ENCODE results near the gene PPP1R12A.

Gene PPP1R12A

GRCh38 chr12:79935624-79936345, 888 bp upstream of the PPP1R12A start:
- DNase-seq (ENCODE audit: low read depth) = no peak

- DNase-seq (ENCODE audit: low read depth) = peak; percentile 14
Measured at GRCh38 chr12:79934281-79935020, 446 bp downstream of the PPP1R12A start.

GRCh38 chr12:79933532-79934264, 1.2 kb downstream of the PPP1R12A start:
- DNase-seq (ENCODE audit: low read depth) = no peak

- no peak for DNase-seq (ENCODE audit: low read depth)
Measured at GRCh38 chr12:79933043-79933442, 1.9 kb downstream of the PPP1R12A start.

GRCh38 chr12:79932357-79932756, 2.5 kb downstream of the PPP1R12A start:
- DNase-seq (ENCODE audit: low read depth) = no peak

GRCh38 chr12:79929065-79929464, 5.8 kb downstream of the PPP1R12A start:
- no peak for DNase-seq (ENCODE audit: low read depth)

- peak; percentile 25 for DNase-seq (ENCODE audit: low read depth)
Measured at GRCh38 chr12:79927772-79928474, 7.0 kb downstream of the PPP1R12A start.

GRCh38 chr12:79926951-79927350, 7.9 kb downstream of the PPP1R12A start:
- DNase-seq (ENCODE audit: low read depth) = no peak

- DNase-seq (ENCODE audit: low read depth) = no peak
Measured at GRCh38 chr12:79925492-79925891, 9.4 kb downstream of the PPP1R12A start.

GRCh38 chr12:79921786-79922185, 13.1 kb downstream of the PPP1R12A start:
- no peak for DNase-seq (ENCODE audit: low read depth)

GRCh38 chr12:79920421-79921238, 14.3 kb downstream of the PPP1R12A start:
- DNase-seq (ENCODE audit: low read depth) = no peak

GRCh38 chr12:79919762-79920161, 15.1 kb downstream of the PPP1R12A start:
- no peak for DNase-seq (ENCODE audit: low read depth)

- no peak for DNase-seq (ENCODE audit: low read depth)
Measured at GRCh38 chr12:79916826-79917225, 18.1 kb downstream of the PPP1R12A start.

- DNase-seq (ENCODE audit: low read depth) = no peak
Measured at GRCh38 chr12:79911889-79912656, 22.8 kb downstream of the PPP1R12A start.

- DNase-seq (ENCODE audit: low read depth) = no peak
Measured at GRCh38 chr12:79908366-79908765, 26.5 kb downstream of the PPP1R12A start.

GRCh38 chr12:79901506-79901905, 33.4 kb downstream of the PPP1R12A start:
- no peak for DNase-seq (ENCODE audit: low read depth)

GRCh38 chr12:79900951-79901350, 33.9 kb downstream of the PPP1R12A start:
- DNase-seq (ENCODE audit: low read depth) = no peak

- DNase-seq (ENCODE audit: low read depth) = no peak
Measured at GRCh38 chr12:79900199-79900598, 34.7 kb downstream of the PPP1R12A start.

GRCh38 chr12:79897617-79898016, 37.3 kb downstream of the PPP1R12A start:
- peak; percentile 91 for DNase-seq (ENCODE audit: low read depth)

- no peak for DNase-seq (ENCODE audit: low read depth)
Measured at GRCh38 chr12:79895804-79896203, 39.1 kb downstream of the PPP1R12A start.

GRCh38 chr12:79895071-79895470, 39.8 kb downstream of the PPP1R12A start:
- DNase-seq (ENCODE audit: low read depth) = no peak

All from GM04504 (cell line).